Jurkat, Clone E6-1 (cell line): ENCODE results near the gene C1GALT1.

Experiments
- DNase-seq: peaks from one replicate; pipeline ENCODE4 v3.0.0-alpha.2; 2011; ENCODE audit warnings: low read depth, low spot score
- H3K4me3 ChIP-seq: 2 replicates; pipeline ENCODE4 v1.5.1; 2011; ENCODE audit warnings: mild to moderate bottlenecking, low read length, control low read depth, moderate library complexity

The C1GALT1 gene

GRCh38 chr7:7261863-7262262 lies 79.5 kb downstream of the C1GALT1 start:
- no peak overlapping the region for H3K4me3 ChIP-seq
- DNase-seq = no peak

GRCh38 chr7:7263297-7264230 lies 81.2 kb downstream of the C1GALT1 start:
- no peak for DNase-seq
- no peak overlapping the region for H3K4me3 ChIP-seq

DNA sequence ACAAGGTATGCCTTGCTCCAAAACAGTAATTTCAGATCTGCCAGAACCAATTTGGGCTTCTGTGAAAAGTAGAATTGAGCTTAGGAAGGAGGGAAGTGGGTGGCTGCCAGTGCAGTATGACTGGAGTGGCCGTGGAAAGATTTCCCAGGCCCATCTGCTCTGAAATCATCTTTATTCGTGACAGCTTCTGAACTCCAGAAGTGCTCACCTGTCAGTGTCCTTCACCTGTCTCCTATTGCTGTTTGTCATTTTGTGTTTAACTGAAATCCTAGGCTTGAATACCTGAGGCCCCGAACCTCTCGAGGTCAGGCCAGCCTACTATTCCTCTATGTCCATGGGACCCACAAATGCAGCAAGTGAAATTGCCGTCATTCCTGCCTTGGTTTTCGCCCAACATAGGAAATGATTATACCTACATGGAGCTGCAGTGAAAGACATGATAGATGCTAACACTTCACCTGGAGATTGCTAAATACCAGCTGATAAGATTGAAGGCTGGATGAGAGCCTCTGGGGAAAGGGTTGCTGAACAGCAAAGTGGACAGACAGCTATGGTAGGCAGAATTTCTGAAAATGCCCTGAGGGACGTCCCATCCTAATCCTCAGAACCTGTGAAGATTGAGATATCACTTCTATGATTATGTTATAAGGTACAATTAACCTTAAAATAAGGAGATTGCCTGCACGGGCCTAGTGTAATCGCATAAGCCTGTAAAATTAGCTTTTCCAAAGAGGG lies 82.1 kb downstream of the C1GALT1 start:
- no peak for DNase-seq
- H3K4me3 ChIP-seq = no peak overlapping the region

GRCh38 chr7:7265081-7266075 lies 83.0 kb downstream of the C1GALT1 start:
- no peak for DNase-seq
- no peak overlapping the region for H3K4me3 ChIP-seq

DNA sequence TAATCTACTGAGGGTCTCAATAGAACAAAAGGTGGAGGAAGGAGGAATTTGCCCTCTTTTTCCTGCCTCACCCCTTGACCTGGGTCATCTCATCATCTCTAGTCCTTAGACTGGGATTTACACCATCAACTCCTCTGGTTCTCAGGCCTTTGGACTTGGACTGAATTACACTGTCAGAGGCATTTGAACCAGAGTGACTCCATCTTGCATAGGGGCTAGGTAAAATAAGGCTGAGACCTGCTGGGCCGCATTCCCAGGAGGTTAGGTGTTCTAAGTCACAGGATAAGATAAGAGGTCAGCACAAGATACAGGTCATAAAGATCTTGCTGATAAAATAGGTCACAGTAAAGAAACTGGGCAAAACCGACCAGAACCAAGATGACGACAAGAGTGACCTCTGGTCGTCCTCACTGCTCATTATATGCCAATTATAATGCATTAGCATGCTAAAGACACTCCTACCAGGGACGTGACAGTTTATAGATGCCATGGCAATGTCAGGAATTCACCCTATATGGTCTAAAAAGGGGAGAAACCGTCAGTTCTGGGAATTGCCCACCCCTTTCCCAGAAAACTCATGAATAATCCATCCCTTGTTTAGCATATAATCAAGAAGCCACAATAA lies 84.0 kb downstream of the C1GALT1 start:
- H3K4me3 ChIP-seq = no peak overlapping the region
- no peak for DNase-seq

DNA sequence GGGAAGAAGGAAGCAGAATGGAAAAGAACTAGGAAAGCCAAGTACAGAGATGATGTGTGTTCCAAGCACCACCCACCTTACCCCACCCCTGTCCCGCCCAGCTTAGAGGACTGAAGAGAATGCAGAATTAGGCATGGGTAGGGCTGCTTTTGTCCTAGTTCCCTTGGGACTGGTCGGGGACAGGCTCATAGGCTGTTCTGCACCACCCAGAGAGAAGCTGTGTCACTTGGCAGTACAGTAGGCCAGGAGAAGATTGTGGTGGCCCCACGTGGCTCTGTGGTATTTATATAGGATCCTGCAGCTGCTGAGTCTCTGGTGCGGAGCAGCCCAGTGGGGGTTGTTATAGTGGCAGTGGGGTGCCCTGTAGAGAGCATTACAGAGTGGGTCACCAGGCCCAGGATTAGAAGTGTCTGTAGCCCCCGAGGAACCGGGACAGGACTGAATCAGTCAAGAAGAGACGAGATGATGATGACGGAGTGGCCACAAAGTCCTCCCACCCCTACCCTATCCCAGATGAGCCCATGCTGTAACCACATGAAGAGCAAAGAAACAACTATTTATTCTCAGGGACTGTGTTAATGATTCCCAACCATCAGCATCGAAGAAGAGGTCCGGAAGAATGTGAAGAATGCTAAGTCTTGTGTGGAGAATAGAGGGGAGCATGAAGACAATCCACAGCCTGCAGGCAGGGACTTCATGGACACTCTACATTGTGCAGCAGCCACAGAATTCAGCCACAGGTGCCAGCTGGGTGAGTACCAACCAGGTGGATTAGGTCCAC lies 88.9 kb downstream of the C1GALT1 start:
- H3K4me3 ChIP-seq = no peak overlapping the region
- peak; percentile 25 for DNase-seq

GRCh38 chr7:7272294-7272693 lies 90.0 kb downstream of the C1GALT1 start:
- no peak overlapping the region for H3K4me3 ChIP-seq
- DNase-seq = no peak

DNA sequence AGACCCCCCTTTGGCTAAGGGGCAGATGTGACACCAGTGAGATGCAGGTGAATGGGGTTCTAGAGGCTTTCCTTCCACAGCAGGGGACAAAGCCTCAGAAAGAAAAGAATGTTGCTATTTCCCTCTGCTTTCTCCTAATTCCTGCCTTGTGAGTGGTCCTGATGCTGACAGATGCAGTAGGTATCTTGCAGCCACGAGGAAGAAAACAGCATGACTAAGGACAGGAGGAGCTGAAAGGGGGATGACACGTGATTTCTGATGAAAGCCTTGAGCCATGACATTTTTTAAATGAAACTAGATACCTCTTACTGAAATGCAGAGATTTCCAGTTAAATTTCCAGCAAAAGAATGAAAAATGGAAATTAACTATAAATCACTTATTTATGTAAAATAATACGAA lies 92.4 kb downstream of the C1GALT1 start:
- no peak overlapping the region for H3K4me3 ChIP-seq
- no peak for DNase-seq

DNA sequence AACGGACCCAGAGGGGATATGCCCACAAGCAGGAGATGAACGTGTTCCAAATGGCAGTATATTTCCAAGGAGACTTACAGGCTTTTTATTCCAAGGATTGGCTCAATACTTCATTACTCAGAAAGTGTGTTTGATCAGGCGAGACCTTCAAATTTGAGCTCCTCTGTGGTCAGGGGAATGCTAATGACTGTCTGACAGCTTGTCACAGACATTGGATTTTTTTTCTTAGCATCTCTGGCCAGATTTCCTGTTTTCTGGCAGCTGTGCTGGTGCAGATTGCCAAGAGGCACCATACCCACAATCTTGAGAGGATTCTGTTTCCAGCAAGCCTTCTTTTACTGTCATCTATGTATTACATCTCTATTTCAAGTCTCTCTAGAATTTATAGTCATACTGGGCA lies 93.8 kb downstream of the C1GALT1 start:
- H3K4me3 ChIP-seq = no peak overlapping the region
- DNase-seq = no peak

- DNase-seq = no peak
- no peak overlapping the region for H3K4me3 ChIP-seq
Observed at GRCh38 chr7:7290429-7291122, 108.2 kb downstream of the C1GALT1 start.

- H3K4me3 ChIP-seq = no peak overlapping the region
- DNase-seq = no peak
Observed at GRCh38 chr7:7292085-7292484, 109.7 kb downstream of the C1GALT1 start.

- H3K4me3 ChIP-seq = no peak overlapping the region
- no peak for DNase-seq
Observed at GRCh38 chr7:7292608-7293007, 110.3 kb downstream of the C1GALT1 start.

- no peak for DNase-seq
- no peak overlapping the region for H3K4me3 ChIP-seq
Observed at GRCh38 chr7:7293092-7293491, 110.7 kb downstream of the C1GALT1 start.

DNA sequence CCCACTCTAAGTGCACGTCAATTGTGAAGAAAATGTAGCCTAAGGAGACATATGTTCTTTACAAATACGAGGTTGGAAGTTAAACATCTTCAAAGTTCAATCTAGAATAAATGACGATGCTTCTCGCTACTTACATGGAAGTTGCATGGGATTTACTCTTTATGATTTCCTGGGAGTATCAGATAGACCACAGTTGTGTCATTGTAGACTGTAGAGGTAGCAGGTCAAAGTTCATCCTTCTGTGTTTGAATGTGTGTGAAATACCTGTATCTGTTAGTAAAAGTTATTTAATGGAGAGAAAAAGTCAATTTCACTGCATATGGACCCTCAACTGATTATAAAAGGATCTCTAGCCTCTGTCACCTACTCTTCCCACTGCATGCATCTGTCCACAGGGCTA lies 112.6 kb downstream of the C1GALT1 start:
- DNase-seq = no peak
- no peak overlapping the region for H3K4me3 ChIP-seq
